Heart right ventricle (tissue), 16 donors: Measurements from ENCODE around the gene UBASH3B. TPM values are rescaled to one million over a fixed set of nuclear protein-coding genes. Genes with fewer than 3 reads are reported as not detected.

ENCODE experiments used
- ATAC-seq, 8 donors: fragments of 200-7000 bp; cut with Tn5 transposase; one replicate each; pipeline ENCODE4 v1.9.1; 2020; ENCODE audit warnings: mild to moderate bottlenecking in 8 of 8, moderate library complexity in 8 of 8, moderate number of reproducible peaks in 1 of 8
- DNase-seq, 2 donors: peaks; one replicate each; pipeline ENCODE4 v3.0.0-alpha.2; 2020
- H3K27ac ChIP-seq, 10 donors: fragments of 200-600 bp; sonication (generic) in 2 of 10; one replicate each; pipeline versions ENCODE4 v1.5.0 to v1.8.0; 2020 to 2022; ENCODE audit warnings: mild to moderate bottlenecking in 3 of 10
- H3K27me3 ChIP-seq, 7 donors: fragments of 200-600 bp; one replicate each; pipeline ENCODE4 v1.8.0; 2021 to 2022; ENCODE audit warnings: mild to moderate bottlenecking in 2 of 7
- H3K36me3 ChIP-seq, 9 donors: fragments of 200-600 bp; sonication (generic) in 1 of 9; one replicate each; pipeline versions ENCODE4 v1.5.0 to v1.8.0; 2020 to 2022; ENCODE audit warnings: mild to moderate bottlenecking in 2 of 9
- H3K4me1 ChIP-seq, 9 donors: fragments of 200-600 bp; sonication (generic) in 1 of 9; one replicate each; pipeline versions ENCODE4 v1.5.0 to v1.8.0; 2020 to 2022; ENCODE audit warnings: mild to moderate bottlenecking in 4 of 9
- H3K4me3 ChIP-seq, 10 donors: fragments of 200-600 bp; sonication (generic) in 2 of 10; one replicate each; pipeline versions ENCODE4 v1.5.0 to v1.8.0; 2020 to 2022; ENCODE audit warnings: mild to moderate bottlenecking in 7 of 10, moderate library complexity in 2 of 10
- H3K9me3 ChIP-seq, 11 donors: fragments of 200-600 bp in 10 of 11; sonication (generic) in 2 of 11; one replicate each; pipeline versions ENCODE4 v1.5.0 to v1.8.0; 2013 to 2022; ENCODE audit warnings: mild to moderate bottlenecking in 2 of 11, control low read depth in 1 of 11, moderate library complexity in 1 of 11
- CTCF ChIP-seq, 9 donors: fragments of 200-600 bp; sonication (generic) in 2 of 9; IDR thresholded peaks; one replicate each; pipeline versions ENCODE4 v1.5.0 to v1.8.0; 2021 to 2022; ENCODE audit warnings: antibody characterized with exemption in 9 of 9, mild to moderate bottlenecking in 5 of 9, moderate library complexity in 1 of 9
- WGBS, 2 donors: extraction: QIAGEN DNeasy Blood & Tissue Kit; methylation state at CpG; one replicate each; pipeline ENCODE4 v1.1.7; 2013; ENCODE audit warnings: inconsistent platforms in 1 of 2; 5-methylcytosine and 5-hydroxymethylcytosine counted together
- intact Hi-C, 10 donors: fragments of 100-400 bp; cut with DNase I; formaldehyde crosslinking; loops; one replicate each; pipeline versions ENCODE4 v1.11.1 to v1.14.2; 2022
- polyA plus RNA-seq, 2 donors: library from polyadenylated mRNA; stranded (reverse); fragments of 200-250 nt; gene quantifications; one replicate each; pipeline ENCODE4 v1.2.3, GENCODE V29; 2013
- total RNA-seq, 10 donors: library from RNA; stranded (reverse); fragmentation: NEBNext Ultra II Directional in 3 of 10; extraction: Animal tissue kit (Norgen Biotek cat#: 25700) in 3 of 10; gene quantifications; one replicate each; pipeline versions ENCODE4 v1.2.1 to v1.2.4, GENCODE V29; 2021 to 2023
- donor health status: Arrhythmogenic right ventricular cardiomyopathy.
- donor health status: ischemic (EF 13 %, LVEDD 7.1; RV severe dilation, severe dysfunction).
- donor health status: healthy with polysubstance abuse.
- donor health status: DM: no; HTN: yes; CAD: no.
- donor health status: DM: no; HTN: no; CAD: no.
- donor health status: ischemic (EF 25% LVEDD 6.9; RV normal size, moderate dysfunction).
- donor health status: ischemic (EF 25% LVEDD 5.7; RV mildly dilated, moderate dysfunction).
- donor health status: healthy.
- donor health status: DM: yes; HTN: yes; CAD: no.
- donor health status: Ischemic cardiomyopathy.
- donor health status: ischemic (EF 35%, LVEDD 5.7; RV mildly dilated, moderate dysfunction).
- donor health status: nonischemic (EF 11% LVEDD 7.7; RV severe dilation, severe dysfunction).
- donor health status: DM: yes; HTN: yes; CAD: no.
- donor health status: PGD.
- donor health status: ischemic (EF 29% LVEDD 5.4; RV normal size, mild dysfunction).
- donor health status: nonischemic (EF 23%, LVEDD 6.1; RV moderate dilation, normal function).

Gene UBASH3B
- total and polyA plus RNA-seq, 12 donors, result 0.51 to 8.0 (median 1.5) TPM

DNA sequence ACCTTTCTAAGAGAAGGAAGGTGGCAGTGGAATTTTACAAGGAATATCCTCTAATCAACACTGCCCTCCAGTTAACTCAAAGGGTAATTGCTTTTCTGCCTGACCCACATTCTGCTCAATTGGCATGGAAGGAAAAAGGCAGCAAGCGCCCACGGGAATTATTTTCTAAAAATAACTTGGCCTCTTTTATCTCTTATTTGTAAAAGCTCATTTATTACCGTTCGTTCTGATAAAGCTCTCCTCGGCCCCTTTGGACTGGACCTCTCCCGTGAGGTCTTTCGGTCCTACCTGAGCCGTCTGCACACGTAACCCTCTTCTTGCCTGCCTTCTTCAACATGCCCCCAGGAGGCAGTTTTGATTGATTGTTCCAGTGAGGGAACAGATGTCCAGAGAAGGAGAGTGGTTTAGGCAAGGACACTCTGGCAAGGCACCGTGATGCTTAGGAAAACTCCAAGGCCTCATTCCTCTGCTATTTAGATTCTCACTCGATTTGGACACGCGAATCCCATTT lies 129.6 kb downstream of the UBASH3B start:
- no peaks in the 10 kb centered on the region for H3K9me3 ChIP-seq
- intact Hi-C loops, result loop anchor here in 1 of 10 donors (10.0 kb wide), 1 partner anchor 260 kb away; no protein-coding TSS in a partner anchor
- DNase-seq (no peak), ATAC-seq (no peak)
- H3K4me1 ChIP-seq, result peaks cover 0 to 31% (median 13%) of the 10 kb centered on the region in 9 donors
- H3K27ac ChIP-seq, result no peak overlapping the region
- no peaks in the 10 kb centered on the region for H3K27me3 ChIP-seq
- 54 to 59% methylated on average over 13 of the region's 13 CpGs for WGBS, 2 donors
- H3K36me3 ChIP-seq, result peaks cover 0 to 66% (median 0%) of the 10 kb centered on the region in 9 donors
- H3K4me3 ChIP-seq, result no peak overlapping the region
- no peak for TF ChIP-seq CTCF (IDR thresholded peaks at IDR 0.05)

DNA sequence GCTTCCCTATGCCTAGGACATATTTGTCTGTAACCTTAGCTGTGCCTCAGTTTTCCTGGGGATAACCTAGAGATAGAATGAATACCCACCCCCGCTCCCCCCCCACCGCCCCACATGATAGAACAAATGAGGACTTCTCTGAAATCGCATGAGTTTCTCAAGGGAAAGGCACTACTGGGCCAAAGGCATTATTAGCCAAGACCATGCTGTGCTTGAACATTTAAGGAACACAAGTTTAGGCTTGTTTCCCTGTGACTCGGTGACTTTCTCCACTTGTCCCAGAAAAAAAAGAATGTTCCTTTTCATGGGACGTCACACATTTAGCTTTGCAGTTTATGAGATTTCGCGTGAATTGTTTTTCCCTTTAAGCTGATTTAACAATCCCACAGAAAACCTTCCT lies 131.4 kb downstream of the UBASH3B start:
- H3K36me3 ChIP-seq, result peaks cover 0 to 76% (median 0%) of the 10 kb centered on the region in 9 donors
- H3K4me3 ChIP-seq, result no peak overlapping the region
- no peak for TF ChIP-seq CTCF (IDR thresholded peaks at IDR 0.05)
- ATAC-seq (no peak), DNase-seq (no peak)
- intact Hi-C loops, result loop anchor here in 1 of 10 donors (10.0 kb wide), 1 partner anchor 258 kb away; no protein-coding TSS in a partner anchor
- 93 to 96% methylated on average over 7 of the region's 7 CpGs for WGBS, 2 donors
- H3K4me1 ChIP-seq, result peaks cover 0 to 13% (median 7%) of the 10 kb centered on the region in 9 donors
- no peaks in the 10 kb centered on the region for H3K27me3 ChIP-seq
- H3K9me3 ChIP-seq, result no peaks in the 10 kb centered on the region
- no peak overlapping the region for H3K27ac ChIP-seq

DNA sequence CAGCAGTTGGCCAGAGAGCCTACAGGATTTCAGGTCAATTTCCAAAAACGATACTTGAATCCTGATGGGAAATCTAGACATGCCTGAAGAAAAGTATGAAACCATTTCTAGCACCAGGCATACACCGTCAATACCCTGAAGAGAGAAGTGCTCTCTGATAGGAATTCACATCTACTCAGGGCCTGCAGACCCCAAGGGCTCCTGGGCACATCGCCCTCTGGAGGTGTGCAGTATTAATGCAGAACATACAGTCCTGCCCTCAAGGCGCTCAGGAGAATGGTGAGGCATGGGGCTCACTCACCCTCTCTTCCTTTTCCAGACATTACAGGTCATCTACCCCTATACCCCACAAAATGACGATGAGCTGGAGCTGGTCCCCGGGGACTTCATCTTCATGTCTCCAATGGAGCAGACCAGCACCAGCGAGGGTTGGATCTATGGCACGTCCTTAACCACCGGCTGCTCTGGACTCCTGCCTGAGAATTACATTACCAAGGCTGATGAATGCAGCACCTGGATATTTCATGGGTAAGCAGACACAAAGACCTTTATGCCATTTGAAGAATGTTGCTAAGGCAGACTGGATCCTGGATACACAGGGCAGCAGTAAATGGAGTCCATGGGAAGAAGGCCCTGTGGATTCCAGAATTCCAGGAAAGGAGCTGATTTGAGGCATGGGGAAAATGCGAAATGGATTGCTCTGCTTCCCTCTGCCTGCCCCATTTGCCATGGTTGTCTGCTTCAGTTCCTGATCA lies 133.4 kb downstream of the UBASH3B start:
- Histone ChIP-seq H3K4me1 (peaks cover 0 to 13% (median 7%) of the 10 kb centered on the region in 9 donors), H3K27me3 (no peaks in the 10 kb centered on the region), H3K27ac (no peak overlapping the region), H3K4me3 (no peak overlapping the region), H3K9me3 (no peaks in the 10 kb centered on the region), H3K36me3 (peaks cover 0 to 71% (median 0%) of the 10 kb centered on the region in 9 donors)
- 94% methylated on average over 10 of the region's 10 CpGs for WGBS, 2 donors
- intact Hi-C loops, result loop anchor here in 1 of 10 donors (10.0 kb wide), 1 partner anchor 256 kb away; no protein-coding TSS in a partner anchor
- ATAC-seq, result no peak
- no peak for DNase-seq
- TF ChIP-seq CTCF (IDR thresholded peaks at IDR 0.05), result peak in 1 of 9 donors; percentile 6

GRCh38 chr11:122789907-122790306 lies 134.4 kb downstream of the UBASH3B start:
- ATAC-seq (no peak), DNase-seq (no peak)
- Histone ChIP-seq H3K27me3 (no peaks in the 10 kb centered on the region), H3K36me3 (peaks cover 0 to 68% (median 0%) of the 10 kb centered on the region in 9 donors), H3K4me3 (no peak overlapping the region), H3K4me1 (peaks cover 0 to 5% (median 4%) of the 10 kb centered on the region in 9 donors), H3K9me3 (no peaks in the 10 kb centered on the region), H3K27ac (no peak overlapping the region)
- intact Hi-C loops, result loop anchor here in 2 of 10 donors (10.0 kb wide), 2 partner anchors 65 to 255 kb away; no protein-coding TSS in a partner anchor
- 90 to 94% methylated on average over 3 of the region's 3 CpGs for WGBS, 2 donors
- no peak for TF ChIP-seq CTCF (IDR thresholded peaks at IDR 0.05)
